Stimulated activated naive CD8-positive, alpha-beta T cell treated with anti-CD3 and anti-CD28 coated beads, Interleukin-15, amount 100 ng/mL, for 72 hours (primary cell): ENCODE results near the gene MRPS14.
A peak's percentile ranks its signal among the peaks of the same experiment; 100 is the strongest.
"Not testable (repeated sequence)": the region's sequence is repeated elsewhere in the genome, so short reads cannot be mapped to it uniquely, and the experiment has no call there.

Experiments used
- ATAC-seq: fragments of 150-1000 bp; cut with Tn5 transposase; 2 replicates; pipeline ENCODE4 v1.10.0; 2021; ENCODE audit warnings: mild to moderate bottlenecking, moderate library complexity
- DNase-seq, 2 donors: peaks; one replicate each; pipeline ENCODE4 v3.0.0; 2021 to 2022
- H3K27ac Mint-ChIP-seq, 2 donors: one replicate each; pipeline ENCODE4 v1.8.0; 2022; ENCODE audit warnings: mild to moderate bottlenecking in 2 of 2, mixed read lengths in 2 of 2, moderate library complexity in 2 of 2
- H3K27me3 Mint-ChIP-seq: one replicate; pipeline ENCODE4 v1.8.0; 2022; ENCODE audit warnings: mixed read lengths
- H3K4me1 Mint-ChIP-seq: one replicate; pipeline ENCODE4 v1.8.0; 2022; ENCODE audit warnings: mild to moderate bottlenecking, mixed read lengths
- H3K4me3 Mint-ChIP-seq, 2 donors: one replicate each; pipeline ENCODE4 v1.8.0; 2022; ENCODE audit warnings: mild to moderate bottlenecking in 2 of 2, mixed read lengths in 2 of 2, moderate library complexity in 1 of 2
- H3K9me3 Mint-ChIP-seq, 2 donors: one replicate each; pipeline ENCODE4 v1.8.0; 2022; ENCODE audit warnings: mixed read lengths in 2 of 2

The MRPS14 gene

GRCh38 chr1:175023043-175023921 is at the start of gene MRPS14:
Gene MRPS14 (minus strand): TSS chr1:175023425. CDS start chr1:175023408, 17 bp downstream.
- peak within 1 kb of the TSS; percentile 90 to 97 for H3K27ac Mint-ChIP-seq
- DNase-seq (peak; percentile 96 to 98), ATAC-seq (peak; percentile 93)
- no peaks in the 10 kb centered on the region for H3K27me3 Mint-ChIP-seq
- peak within 1 kb of the TSS; percentile 85 to 94 for H3K4me3 Mint-ChIP-seq
- H3K9me3 Mint-ChIP-seq, result peaks cover 5 to 7% of the 10 kb centered on the region in 2 donors
- peaks cover 21% of the 10 kb centered on the region for H3K4me1 Mint-ChIP-seq

DNA sequence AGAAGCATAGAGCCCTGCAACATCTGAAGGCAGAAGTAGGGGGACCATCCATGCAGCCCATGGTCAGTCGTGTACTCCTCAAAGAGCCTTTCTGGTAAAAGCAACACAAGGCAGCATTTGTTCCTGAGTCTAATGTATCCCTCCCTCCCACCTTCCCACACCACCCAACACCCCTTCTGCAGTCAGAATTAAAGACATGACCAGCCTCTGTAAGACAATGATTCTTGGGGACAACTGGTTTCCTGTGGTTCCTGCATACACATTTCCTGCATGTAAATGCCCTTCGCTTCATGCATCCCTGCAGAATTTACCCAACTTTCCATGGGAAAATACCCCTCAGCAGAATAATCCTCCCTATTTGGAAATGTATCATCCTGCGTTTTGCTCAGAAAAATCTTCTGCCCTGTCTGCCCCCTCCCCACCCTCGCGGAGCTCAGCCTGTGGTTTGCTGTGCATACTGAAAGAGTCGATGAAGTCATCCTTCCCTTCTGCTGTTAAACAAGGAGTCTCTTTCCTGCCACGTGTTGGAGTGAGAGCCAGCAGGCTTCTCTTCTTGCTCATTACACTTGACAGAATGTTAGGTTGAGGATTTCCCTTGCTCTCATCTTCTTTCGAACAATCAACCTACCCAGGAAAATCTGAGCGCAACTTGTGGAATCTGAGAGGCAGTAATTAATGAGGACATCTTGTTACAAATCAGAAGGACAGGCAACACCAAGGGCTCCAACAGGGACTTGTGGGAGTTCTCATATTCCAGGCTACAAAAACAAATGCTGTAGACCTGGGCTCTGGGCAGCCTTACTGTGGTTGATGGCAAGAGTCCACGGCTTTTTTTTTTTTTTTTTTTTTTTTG is 49.1 kb upstream of the MRPS14 start:
- H3K9me3 Mint-ChIP-seq, result no peaks in the 10 kb centered on the region
- peaks cover 36% of the 10 kb centered on the region for H3K27me3 Mint-ChIP-seq
- peak; percentile 93 for ATAC-seq
- H3K4me3 Mint-ChIP-seq, result peak overlapping the region; percentile 38 to 54
- peaks cover 9% of the 10 kb centered on the region for H3K4me1 Mint-ChIP-seq
- no peak overlapping the region for H3K27ac Mint-ChIP-seq
- peak in 1 of 2 donors; percentile 28 for DNase-seq

- no peak overlapping the region for H3K4me3 Mint-ChIP-seq
- ATAC-seq (no peak), DNase-seq (no peak)
- no peaks in the 10 kb centered on the region for H3K9me3 Mint-ChIP-seq
- peaks cover 33% of the 10 kb centered on the region for H3K27me3 Mint-ChIP-seq
- H3K4me1 Mint-ChIP-seq, result peaks cover 9% of the 10 kb centered on the region
- H3K27ac Mint-ChIP-seq, result no peak overlapping the region
Measured at GRCh38 chr1:175071276-175071943, 48.2 kb upstream of the MRPS14 start.

- Mint-ChIP-seq H3K27me3 (peaks cover 27% of the 10 kb centered on the region), H3K9me3 (no peaks in the 10 kb centered on the region), H3K4me1 (peaks cover 9% of the 10 kb centered on the region), H3K27ac (no peak overlapping the region), H3K4me3 (no peak overlapping the region)
- no peak for DNase-seq
- no peak for ATAC-seq
Measured at GRCh38 chr1:175070818-175071217, 47.6 kb upstream of the MRPS14 start.

- Mint-ChIP-seq H3K27ac (peak within 1 kb of the TSS in 1 of 2 donors; percentile 4), H3K4me3 (no peak within 1 kb of the TSS), H3K4me1 (peaks cover 7% of the 10 kb centered on the region), H3K27me3 (peaks cover 10% of the 10 kb centered on the region), H3K9me3 (no peaks in the 10 kb centered on the region)
- ATAC-seq (no peak), DNase-seq (no peak)
Measured at GRCh38 chr1:175067362-175068106, 44.3 kb upstream of the MRPS14 start, which contains the start of gene TNN. Gene TNN (plus strand): TSS chr1:175067833. CDS start chr1:175077419, 9,586 bp downstream.

GRCh38 chr1:175062858-175063257 is 39.6 kb upstream of the MRPS14 start:
- ATAC-seq (no peak), DNase-seq (no peak)
- no peak overlapping the region for H3K27ac Mint-ChIP-seq
- no peaks in the 10 kb centered on the region for H3K4me1 Mint-ChIP-seq
- H3K4me3 Mint-ChIP-seq, result no peak overlapping the region
- H3K9me3 Mint-ChIP-seq, result no peaks in the 10 kb centered on the region
- no peaks in the 10 kb centered on the region for H3K27me3 Mint-ChIP-seq

GRCh38 chr1:175062339-175062738 is 39.1 kb upstream of the MRPS14 start:
- no peaks in the 10 kb centered on the region for H3K9me3 Mint-ChIP-seq
- H3K27me3 Mint-ChIP-seq, result no peaks in the 10 kb centered on the region
- no peaks in the 10 kb centered on the region for H3K4me1 Mint-ChIP-seq
- DNase-seq, result no peak
- no peak overlapping the region for H3K4me3 Mint-ChIP-seq
- peak overlapping the region in 1 of 2 donors; percentile 50 for H3K27ac Mint-ChIP-seq
- no peak for ATAC-seq

DNA sequence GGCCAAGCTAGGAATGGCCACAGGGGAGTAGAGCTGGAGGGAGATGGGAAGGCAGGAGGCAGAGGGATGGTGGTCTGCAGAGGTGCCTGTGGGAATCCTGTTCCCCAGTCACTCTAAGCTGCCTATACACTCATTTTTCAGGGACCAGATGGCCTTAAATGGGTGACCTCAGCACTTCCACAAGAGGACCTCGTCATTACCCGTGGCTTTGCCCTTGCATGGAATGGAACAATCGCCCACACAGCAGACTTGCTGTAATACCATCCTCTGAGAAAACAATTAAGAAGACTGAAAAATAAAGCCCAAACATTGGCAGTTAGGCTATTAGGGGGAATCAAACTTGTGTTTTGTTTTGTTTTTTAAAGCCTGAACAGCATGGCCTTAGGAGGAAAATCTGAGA is 31.5 kb upstream of the MRPS14 start:
- Mint-ChIP-seq H3K27me3 (peaks cover 12% of the 10 kb centered on the region), H3K4me1 (no peaks in the 10 kb centered on the region)

GRCh38 chr1:175050992-175051391 is 27.8 kb upstream of the MRPS14 start:
- Mint-ChIP-seq H3K4me3 (no peak overlapping the region), H3K27me3 (peaks cover 37% of the 10 kb centered on the region), H3K27ac (no peak overlapping the region)

More for the DNA sequence above, 31.5 kb upstream of the MRPS14 start:
- no peak for DNase-seq
- Mint-ChIP-seq H3K9me3 (peaks cover 0 to 7% of the 10 kb centered on the region in 2 donors), H3K27ac (no peak overlapping the region), H3K4me3 (no peak overlapping the region)
- no peak for ATAC-seq

GRCh38 chr1:175045519-175045918 is 22.3 kb upstream of the MRPS14 start:
- Mint-ChIP-seq H3K9me3 (no peaks in the 10 kb centered on the region), H3K27ac (no peak overlapping the region), H3K4me3 (no peak overlapping the region), H3K27me3 (peaks cover 28% of the 10 kb centered on the region), H3K4me1 (no peaks in the 10 kb centered on the region)
- ATAC-seq (no peak), DNase-seq (no peak)

More at GRCh38 chr1:175050992-175051391, 27.8 kb upstream of the MRPS14 start:
- DNase-seq, result no peak
- H3K4me1 Mint-ChIP-seq, result no peaks in the 10 kb centered on the region
- ATAC-seq, result no peak
- H3K9me3 Mint-ChIP-seq, result no peaks in the 10 kb centered on the region

DNA sequence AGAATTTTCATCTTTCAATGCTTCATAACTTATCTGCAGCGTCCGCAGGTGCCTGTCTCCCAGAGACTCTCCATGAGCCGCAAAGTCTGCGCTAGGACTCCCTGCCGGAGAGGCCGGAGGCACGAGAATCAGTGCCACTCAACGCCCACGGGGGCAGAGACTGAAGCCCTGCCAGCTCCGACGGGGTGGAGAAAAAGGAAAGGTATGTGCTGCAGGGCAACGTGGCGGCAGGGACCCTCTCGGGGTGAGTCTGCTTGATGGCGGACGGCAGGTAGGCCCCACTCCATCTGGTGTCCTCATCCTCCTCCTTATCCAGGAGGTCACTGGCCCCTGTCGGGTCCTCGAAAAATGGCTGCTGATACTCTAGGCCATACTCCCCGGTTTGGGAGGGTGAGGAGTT is 21.9 kb upstream of the MRPS14 start:
- Mint-ChIP-seq H3K27ac (no peak overlapping the region), H3K27me3 (peaks cover 28% of the 10 kb centered on the region), H3K4me3 (no peak overlapping the region), H3K9me3 (no peaks in the 10 kb centered on the region), H3K4me1 (no peaks in the 10 kb centered on the region)
- ATAC-seq, result no peak
- no peak for DNase-seq

- H3K27me3 Mint-ChIP-seq, result peaks cover 24% of the 10 kb centered on the region
- H3K4me3 Mint-ChIP-seq, ATAC-seq: not testable (repeated sequence)
Measured at GRCh38 chr1:175044591-175044990, 21.4 kb upstream of the MRPS14 start.

DNA sequence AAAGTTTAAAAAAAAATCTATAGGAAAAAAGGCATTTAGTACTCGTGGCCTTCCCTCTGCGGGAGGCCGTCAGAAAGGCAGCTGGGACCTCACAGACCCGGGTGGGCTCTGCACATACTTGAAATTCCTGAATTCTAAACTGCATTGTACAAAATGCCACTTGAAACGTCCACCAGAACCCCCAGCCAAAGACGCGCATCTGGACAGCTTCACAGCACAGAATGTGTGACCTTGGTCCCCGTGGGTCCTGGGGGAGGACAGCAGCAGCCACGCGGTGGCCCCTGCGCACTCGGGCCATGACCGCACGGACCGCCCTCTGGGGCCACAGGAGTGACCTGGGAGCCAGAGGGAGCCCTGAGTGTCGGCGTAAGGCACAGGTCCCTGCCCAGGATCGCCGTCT is 20.6 kb upstream of the MRPS14 start:
- H3K9me3 Mint-ChIP-seq, result no peaks in the 10 kb centered on the region
- H3K27me3 Mint-ChIP-seq, result peaks cover 16% of the 10 kb centered on the region
- ATAC-seq (no peak), DNase-seq (no peak)
- no peak overlapping the region for H3K4me3 Mint-ChIP-seq
- no peak overlapping the region for H3K27ac Mint-ChIP-seq
- no peaks in the 10 kb centered on the region for H3K4me1 Mint-ChIP-seq

More at GRCh38 chr1:175044591-175044990, 21.4 kb upstream of the MRPS14 start:
- H3K4me1 Mint-ChIP-seq, DNase-seq, H3K27ac Mint-ChIP-seq, H3K9me3 Mint-ChIP-seq: not testable (repeated sequence)

- no peak for ATAC-seq
- H3K9me3 Mint-ChIP-seq, result no peaks in the 10 kb centered on the region
Measured at GRCh38 chr1:175042650-175043049, 19.4 kb upstream of the MRPS14 start.

More at GRCh38 chr1:175042650-175043049, 19.4 kb upstream of the MRPS14 start:
- H3K4me3 Mint-ChIP-seq, result no peak overlapping the region
- DNase-seq, result no peak
- H3K27ac Mint-ChIP-seq, result no peak overlapping the region
- no peaks in the 10 kb centered on the region for H3K4me1 Mint-ChIP-seq
- H3K27me3 Mint-ChIP-seq, result peaks cover 4% of the 10 kb centered on the region
